ENCODE results near the gene ASB15.

ASB15 gene

GRCh38 chr7:123600876-123601275 is 745 bp upstream of the ASB15 start:
- TF ChIP-seq FOXP2 (optimal IDR thresholded peaks at IDR 0.05; ENCODE audit: borderline replicate concordance, extremely low read depth, extremely low read length, insufficient read depth), result no peak

- TF ChIP-seq FOXP2 (optimal IDR thresholded peaks at IDR 0.05; ENCODE audit: borderline replicate concordance, extremely low read depth, extremely low read length, insufficient read depth) (no peak), SIN3A (IDR thresholded peaks at IDR 0.05; ENCODE audit: borderline replicate concordance, insufficient read depth, low read length) (no peak), TAF1 (IDR thresholded peaks at IDR 0.05; ENCODE audit: borderline replicate concordance, insufficient read depth, low read length) (no peak), POLR2AphosphoS5 (IDR thresholded peaks at IDR 0.05; ENCODE audit: low read depth, low read length) (no peak)
- TF ChIP-seq, protein P1, sequence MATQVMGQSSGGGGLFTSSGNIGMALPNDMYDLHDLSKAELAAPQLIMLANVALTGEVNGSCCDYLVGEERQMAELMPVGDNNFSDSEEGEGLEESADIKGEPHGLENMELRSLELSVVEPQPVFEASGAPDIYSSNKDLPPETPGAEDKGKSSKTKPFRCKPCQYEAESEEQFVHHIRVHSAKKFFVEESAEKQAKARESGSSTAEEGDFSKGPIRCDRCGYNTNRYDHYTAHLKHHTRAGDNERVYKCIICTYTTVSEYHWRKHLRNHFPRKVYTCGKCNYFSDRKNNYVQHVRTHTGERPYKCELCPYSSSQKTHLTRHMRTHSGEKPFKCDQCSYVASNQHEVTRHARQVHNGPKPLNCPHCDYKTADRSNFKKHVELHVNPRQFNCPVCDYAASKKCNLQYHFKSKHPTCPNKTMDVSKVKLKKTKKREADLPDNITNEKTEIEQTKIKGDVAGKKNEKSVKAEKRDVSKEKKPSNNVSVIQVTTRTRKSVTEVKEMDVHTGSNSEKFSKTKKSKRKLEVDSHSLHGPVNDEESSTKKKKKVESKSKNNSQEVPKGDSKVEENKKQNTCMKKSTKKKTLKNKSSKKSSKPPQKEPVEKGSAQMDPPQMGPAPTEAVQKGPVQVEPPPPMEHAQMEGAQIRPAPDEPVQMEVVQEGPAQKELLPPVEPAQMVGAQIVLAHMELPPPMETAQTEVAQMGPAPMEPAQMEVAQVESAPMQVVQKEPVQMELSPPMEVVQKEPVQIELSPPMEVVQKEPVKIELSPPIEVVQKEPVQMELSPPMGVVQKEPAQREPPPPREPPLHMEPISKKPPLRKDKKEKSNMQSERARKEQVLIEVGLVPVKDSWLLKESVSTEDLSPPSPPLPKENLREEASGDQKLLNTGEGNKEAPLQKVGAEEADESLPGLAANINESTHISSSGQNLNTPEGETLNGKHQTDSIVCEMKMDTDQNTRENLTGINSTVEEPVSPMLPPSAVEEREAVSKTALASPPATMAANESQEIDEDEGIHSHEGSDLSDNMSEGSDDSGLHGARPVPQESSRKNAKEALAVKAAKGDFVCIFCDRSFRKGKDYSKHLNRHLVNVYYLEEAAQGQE (IDR thresholded peaks at IDR 0.05; ENCODE audit: insufficient read depth in 1 of 2, low read depth in 2 of 2, low read length in 2 of 2), result no peak
Measured at GRCh38 chr7:123602648-123603047, 1.0 kb downstream of the ASB15 start.

DNA sequence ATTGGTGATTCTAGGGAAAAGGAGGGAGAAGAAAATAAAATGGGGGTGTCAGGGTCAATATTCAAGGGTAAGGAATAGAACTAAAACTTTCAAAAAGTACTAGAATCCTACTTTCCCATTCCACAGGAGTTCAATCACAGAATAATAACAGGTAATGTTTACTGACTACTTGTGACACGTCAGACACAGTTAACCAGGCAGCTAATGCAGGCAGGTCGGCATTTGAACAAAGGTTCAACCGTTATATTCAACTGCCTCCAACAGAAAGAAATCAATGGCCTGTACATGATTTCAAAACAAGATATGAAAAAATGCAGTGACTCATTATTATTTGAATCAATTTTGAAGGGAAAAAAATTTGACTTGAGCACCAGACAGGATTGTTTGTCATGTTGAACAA is 3.1 kb downstream of the ASB15 start:
- no peak for TF ChIP-seq SIN3A (IDR thresholded peaks at IDR 0.05; ENCODE audit: borderline replicate concordance, insufficient read depth, low read length)
- TF ChIP-seq, protein P1 (IDR thresholded peaks at IDR 0.05; ENCODE audit: insufficient read depth in 1 of 2, low read depth in 2 of 2, low read length in 2 of 2), result no peak
- TF ChIP-seq POLR2AphosphoS5 (IDR thresholded peaks at IDR 0.05; ENCODE audit: low read depth, low read length), result no peak
- TF ChIP-seq TAF1 (IDR thresholded peaks at IDR 0.05; ENCODE audit: borderline replicate concordance, insufficient read depth, low read length), result no peak
- TF ChIP-seq FOXP2 (optimal IDR thresholded peaks at IDR 0.05; ENCODE audit: borderline replicate concordance, extremely low read depth, extremely low read length, insufficient read depth), result no peak

GRCh38 chr7:123607423-123607975 is 5.9 kb downstream of the ASB15 start:
- TF ChIP-seq SIN3A (IDR thresholded peaks at IDR 0.05; ENCODE audit: borderline replicate concordance, insufficient read depth, low read length), result no peak
- TF ChIP-seq TAF1 (IDR thresholded peaks at IDR 0.05; ENCODE audit: borderline replicate concordance, insufficient read depth, low read length), result no peak
- TF ChIP-seq, protein P1 (IDR thresholded peaks at IDR 0.05; ENCODE audit: insufficient read depth in 1 of 2, low read depth in 2 of 2, low read length in 2 of 2), result no peak
- TF ChIP-seq FOXP2 (optimal IDR thresholded peaks at IDR 0.05; ENCODE audit: borderline replicate concordance, extremely low read depth, extremely low read length, insufficient read depth), result no peak
- TF ChIP-seq POLR2AphosphoS5 (IDR thresholded peaks at IDR 0.05; ENCODE audit: low read depth, low read length), result no peak

DNA sequence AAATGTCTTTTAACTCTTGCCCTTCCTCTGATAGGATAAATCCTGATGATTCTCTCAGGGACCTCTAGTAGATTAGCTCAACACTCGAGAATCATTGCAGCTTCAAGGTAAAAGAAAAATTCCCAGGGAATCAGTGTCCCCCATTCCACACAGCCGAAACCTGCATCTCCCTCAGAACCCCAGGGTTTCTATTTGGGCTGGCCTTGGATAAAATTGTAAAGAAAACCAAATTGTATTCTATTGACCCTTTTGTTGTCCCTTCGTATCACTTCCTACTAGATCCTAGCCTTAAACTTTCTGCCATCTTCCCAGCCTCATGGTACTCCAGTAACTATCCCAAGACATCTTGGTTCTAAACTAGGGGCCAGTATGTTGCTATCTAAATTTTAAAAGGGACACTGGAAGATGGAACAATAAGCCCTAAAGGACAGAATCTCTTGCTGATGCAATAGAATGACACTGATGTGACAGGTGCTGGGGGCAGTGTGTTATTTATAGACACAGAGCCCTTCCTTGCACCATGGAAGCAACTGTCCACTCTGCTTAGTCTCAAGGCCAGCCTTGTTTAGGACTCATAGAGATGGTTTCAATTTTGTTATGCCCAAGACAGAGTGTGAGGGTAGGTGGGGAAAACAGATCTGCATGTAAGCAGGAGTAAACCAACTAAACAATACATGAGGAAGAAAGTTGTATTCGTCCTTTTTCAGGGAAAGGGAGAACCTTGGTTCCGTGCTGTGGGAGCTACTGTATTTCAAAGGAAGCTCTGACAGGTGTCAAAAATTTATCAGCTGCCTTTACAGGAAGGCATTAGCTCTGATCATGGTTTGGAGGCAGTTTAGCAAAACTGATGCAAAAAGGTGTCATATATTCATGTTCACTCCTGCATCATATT is 7.6 kb downstream of the ASB15 start:
- TF ChIP-seq FOXP2 (optimal IDR thresholded peaks at IDR 0.05; ENCODE audit: borderline replicate concordance, extremely low read depth, extremely low read length, insufficient read depth) (no peak), SIN3A (IDR thresholded peaks at IDR 0.05; ENCODE audit: borderline replicate concordance, insufficient read depth, low read length) (no peak), TAF1 (IDR thresholded peaks at IDR 0.05; ENCODE audit: borderline replicate concordance, insufficient read depth, low read length) (no peak), POLR2AphosphoS5 (IDR thresholded peaks at IDR 0.05; ENCODE audit: low read depth, low read length) (no peak)
- TF ChIP-seq, protein P1 (IDR thresholded peaks at IDR 0.05; ENCODE audit: insufficient read depth in 1 of 2, low read depth in 2 of 2, low read length in 2 of 2), result no peak

Data from PFSK-1 (cell line).